ENCODE data around the gene UBE2B. TPM values are rescaled to one million over a fixed set of nuclear protein-coding genes. Genes with fewer than 3 reads are reported as not detected.

UBE2B gene
- total RNA-seq, 1 donor from 2014 or later: 97.8 TPM

DNA sequence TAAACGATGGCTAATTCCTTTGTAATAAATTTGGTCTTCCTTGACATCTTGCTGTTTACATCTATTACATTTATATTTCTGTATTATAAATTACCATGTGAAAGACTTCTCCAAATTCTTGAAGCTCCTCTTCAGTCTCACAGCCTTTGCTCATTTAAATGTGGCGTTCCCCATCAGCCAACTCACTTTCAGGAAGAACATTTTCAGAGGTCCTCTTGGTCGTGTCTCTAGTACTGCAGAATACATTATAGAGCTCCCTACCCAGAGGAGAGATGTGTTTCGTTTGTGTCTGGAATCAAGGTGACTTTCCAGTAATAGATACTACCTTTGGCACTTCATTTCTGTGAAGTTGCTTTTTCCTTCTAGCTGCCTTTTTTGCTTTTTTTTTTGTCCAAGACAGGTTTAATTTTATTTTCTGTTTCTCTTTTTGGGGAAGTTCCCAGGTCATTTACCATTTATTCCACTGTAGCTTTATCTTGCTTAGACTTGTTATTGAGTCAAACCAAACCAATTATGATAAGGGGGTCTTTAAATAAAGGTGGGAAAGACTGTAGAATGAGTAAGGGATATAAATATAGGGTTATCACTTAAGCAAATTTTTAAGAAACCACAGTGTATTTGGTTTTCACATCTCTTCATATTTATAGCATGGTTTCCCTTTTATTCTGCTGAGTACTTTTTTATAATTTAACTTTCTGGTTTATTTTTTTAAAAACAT, 12.8 kb downstream of the UBE2B start:
- Histone ChIP-seq H2AFZ (ENCODE audit: low read depth, low read length) (no peak overlapping the region), H3K4me2 (ENCODE audit: low read length) (no peak overlapping the region), H3K4me1 (ENCODE audit: insufficient read depth, low read length) (no peaks in the 10 kb centered on the region), H3K27ac (ENCODE audit: low read depth, low read length) (no peak overlapping the region), H3K36me3 (ENCODE audit: insufficient read depth, low read length) (peaks cover 41% of the 10 kb centered on the region), H3K79me2 (ENCODE audit: insufficient read depth, low read length) (peaks cover 31% of the 10 kb centered on the region), H3K4me3 (ENCODE audit: insufficient read depth, low read depth, low read length) (no peak overlapping the region), H3K9me3 (ENCODE audit: insufficient read depth, low read depth, low read length) (no peaks in the 10 kb centered on the region), H4K20me1 (ENCODE audit: insufficient read depth, low read length) (peaks cover 26% of the 10 kb centered on the region), H3K27me3 (ENCODE audit: insufficient read depth, low read length) (no peaks in the 10 kb centered on the region), H3K9ac (ENCODE audit: low read length) (no peak overlapping the region)
- no peak overlapping the region for H3K4me3 Mint-ChIP-seq (ENCODE audit: unreplicated experiment)
- H3K4me1 Mint-ChIP-seq (ENCODE audit: low read depth, unreplicated experiment): no peaks in the 10 kb centered on the region
- H3K36me3 Mint-ChIP-seq (ENCODE audit: low read depth, unreplicated experiment): peaks cover 8% of the 10 kb centered on the region
- H3K27me3 Mint-ChIP-seq (ENCODE audit: low read depth, unreplicated experiment): no peaks in the 10 kb centered on the region
- DNase-seq (ENCODE audit: low read depth): no peak
- TF ChIP-seq EZH2 (IDR thresholded peaks at IDR 0.05; ENCODE audit: insufficient read depth, low read length): no peak
- TF ChIP-seq, protein P1, sequence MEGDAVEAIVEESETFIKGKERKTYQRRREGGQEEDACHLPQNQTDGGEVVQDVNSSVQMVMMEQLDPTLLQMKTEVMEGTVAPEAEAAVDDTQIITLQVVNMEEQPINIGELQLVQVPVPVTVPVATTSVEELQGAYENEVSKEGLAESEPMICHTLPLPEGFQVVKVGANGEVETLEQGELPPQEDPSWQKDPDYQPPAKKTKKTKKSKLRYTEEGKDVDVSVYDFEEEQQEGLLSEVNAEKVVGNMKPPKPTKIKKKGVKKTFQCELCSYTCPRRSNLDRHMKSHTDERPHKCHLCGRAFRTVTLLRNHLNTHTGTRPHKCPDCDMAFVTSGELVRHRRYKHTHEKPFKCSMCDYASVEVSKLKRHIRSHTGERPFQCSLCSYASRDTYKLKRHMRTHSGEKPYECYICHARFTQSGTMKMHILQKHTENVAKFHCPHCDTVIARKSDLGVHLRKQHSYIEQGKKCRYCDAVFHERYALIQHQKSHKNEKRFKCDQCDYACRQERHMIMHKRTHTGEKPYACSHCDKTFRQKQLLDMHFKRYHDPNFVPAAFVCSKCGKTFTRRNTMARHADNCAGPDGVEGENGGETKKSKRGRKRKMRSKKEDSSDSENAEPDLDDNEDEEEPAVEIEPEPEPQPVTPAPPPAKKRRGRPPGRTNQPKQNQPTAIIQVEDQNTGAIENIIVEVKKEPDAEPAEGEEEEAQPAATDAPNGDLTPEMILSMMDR (IDR thresholded peaks at IDR 0.05; ENCODE audit: insufficient read depth, low read depth, low read length): no peak
- H3K27ac Mint-ChIP-seq (ENCODE audit: unreplicated experiment): no peak overlapping the region
- no peaks in the 10 kb centered on the region for H3K9me3 Mint-ChIP-seq (ENCODE audit: unreplicated experiment)
- no peak for FAIRE-seq

DNA sequence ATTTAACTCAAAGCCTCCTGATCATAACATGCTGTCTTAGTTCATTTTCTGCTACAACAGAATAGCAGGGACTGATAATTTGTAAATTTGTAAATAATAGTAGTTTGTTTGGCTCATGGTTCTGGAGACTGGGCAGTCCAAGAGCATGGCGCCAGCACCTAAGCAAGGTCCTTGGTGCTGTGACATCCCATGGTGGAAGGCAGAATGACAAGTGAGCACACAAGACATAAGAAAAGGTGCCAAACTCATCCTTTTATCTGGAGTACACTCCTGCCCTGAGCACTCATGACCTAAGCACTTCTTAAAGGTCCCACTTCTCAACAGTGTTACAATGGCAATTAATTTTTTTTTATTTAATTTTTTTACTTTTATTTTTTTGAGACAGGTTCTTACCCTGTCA, 16.1 kb downstream of the UBE2B start:
- Histone ChIP-seq H3K27me3 (ENCODE audit: insufficient read depth, low read length) (no peaks in the 10 kb centered on the region), H3K79me2 (ENCODE audit: insufficient read depth, low read length) (peaks cover 13% of the 10 kb centered on the region), H3K9me3 (ENCODE audit: insufficient read depth, low read depth, low read length) (no peaks in the 10 kb centered on the region), H3K36me3 (ENCODE audit: insufficient read depth, low read length) (peaks cover 60% of the 10 kb centered on the region), H3K9ac (ENCODE audit: low read length) (no peak overlapping the region), H3K27ac (ENCODE audit: low read depth, low read length) (no peak overlapping the region), H3K4me3 (ENCODE audit: insufficient read depth, low read depth, low read length) (no peak overlapping the region), H4K20me1 (ENCODE audit: insufficient read depth, low read length) (peaks cover 27% of the 10 kb centered on the region), H2AFZ (ENCODE audit: low read depth, low read length) (no peak overlapping the region), H3K4me1 (ENCODE audit: insufficient read depth, low read length) (no peaks in the 10 kb centered on the region), H3K4me2 (ENCODE audit: low read length) (no peak overlapping the region)
- Mint-ChIP-seq H3K4me3 (ENCODE audit: unreplicated experiment) (no peak overlapping the region), H3K9me3 (ENCODE audit: unreplicated experiment) (no peaks in the 10 kb centered on the region), H3K27ac (ENCODE audit: unreplicated experiment) (no peak overlapping the region), H3K27me3 (ENCODE audit: low read depth, unreplicated experiment) (no peaks in the 10 kb centered on the region), H3K4me1 (ENCODE audit: low read depth, unreplicated experiment) (no peaks in the 10 kb centered on the region), H3K36me3 (ENCODE audit: low read depth, unreplicated experiment) (peaks cover 8% of the 10 kb centered on the region)
- DNase-seq (ENCODE audit: low read depth): no peak
- FAIRE-seq: no peak
- TF ChIP-seq, protein P1 (IDR thresholded peaks at IDR 0.05; ENCODE audit: insufficient read depth, low read depth, low read length): no peak
- no peak for TF ChIP-seq EZH2 (IDR thresholded peaks at IDR 0.05; ENCODE audit: insufficient read depth, low read length)

DNA sequence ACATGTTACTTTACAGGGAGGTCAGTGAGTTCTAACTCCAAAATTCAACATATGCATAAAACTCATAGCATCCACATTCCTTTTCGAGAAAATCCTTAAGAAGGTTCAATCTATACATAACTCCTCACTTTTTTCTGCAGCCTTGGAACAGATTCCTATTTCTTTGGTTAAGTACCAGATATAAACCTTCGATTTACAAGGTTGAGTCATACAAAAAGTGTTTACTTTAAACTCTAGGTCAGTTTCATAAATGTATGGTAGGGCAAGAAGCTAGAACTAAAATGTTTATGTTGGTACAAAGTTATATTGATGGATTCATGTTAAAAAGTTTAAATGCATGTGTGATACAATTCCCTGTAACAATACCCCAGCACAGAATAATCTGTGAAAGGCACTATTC, 20.9 kb downstream of the UBE2B start:
- Histone ChIP-seq H2AFZ (ENCODE audit: low read depth, low read length) (no peak overlapping the region), H3K9me3 (ENCODE audit: insufficient read depth, low read depth, low read length) (no peaks in the 10 kb centered on the region), H3K4me3 (ENCODE audit: insufficient read depth, low read depth, low read length) (no peak overlapping the region), H3K36me3 (ENCODE audit: insufficient read depth, low read length) (peaks cover 58% of the 10 kb centered on the region), H3K9ac (ENCODE audit: low read length) (no peak overlapping the region), H3K79me2 (ENCODE audit: insufficient read depth, low read length) (no peaks in the 10 kb centered on the region), H3K27me3 (ENCODE audit: insufficient read depth, low read length) (no peaks in the 10 kb centered on the region), H3K27ac (ENCODE audit: low read depth, low read length) (no peak overlapping the region), H4K20me1 (ENCODE audit: insufficient read depth, low read length) (peaks cover 12% of the 10 kb centered on the region), H3K4me2 (ENCODE audit: low read length) (no peak overlapping the region), H3K4me1 (ENCODE audit: insufficient read depth, low read length) (no peaks in the 10 kb centered on the region)
- no peak for FAIRE-seq
- no peak for TF ChIP-seq EZH2 (IDR thresholded peaks at IDR 0.05; ENCODE audit: insufficient read depth, low read length)
- TF ChIP-seq, protein P1 (IDR thresholded peaks at IDR 0.05; ENCODE audit: insufficient read depth, low read depth, low read length): no peak
- H3K36me3 Mint-ChIP-seq (ENCODE audit: low read depth, unreplicated experiment): peaks cover 12% of the 10 kb centered on the region
- no peak overlapping the region for H3K4me3 Mint-ChIP-seq (ENCODE audit: unreplicated experiment)
- no peaks in the 10 kb centered on the region for H3K9me3 Mint-ChIP-seq (ENCODE audit: unreplicated experiment)
- no peak overlapping the region for H3K27ac Mint-ChIP-seq (ENCODE audit: unreplicated experiment)
- DNase-seq (ENCODE audit: low read depth): no peak
- peaks cover 11% of the 10 kb centered on the region for H3K4me1 Mint-ChIP-seq (ENCODE audit: low read depth, unreplicated experiment)
- no peaks in the 10 kb centered on the region for H3K27me3 Mint-ChIP-seq (ENCODE audit: low read depth, unreplicated experiment)
